Measurements from ENCODE around the gene C21orf58.

- TF ChIP-seq POLR2AphosphoS5 (IDR thresholded peaks at IDR 0.05; ENCODE audit: borderline replicate concordance, low read depth, low read length) (no peak), EZH2 (IDR thresholded peaks at IDR 0.05) (no peak)
These were observed 32.3 kb upstream of the C21orf58 start for GRCh38 chr21:46356005-46356338.

Measured in SK-N-MC (cell line).